Measurements from ENCODE around the gene ATP11B. TPM values are rescaled to one million over a fixed set of nuclear protein-coding genes. Genes with fewer than 3 reads are reported as not detected.

Gene ATP11B
- total and polyA plus RNA-seq, 9 of the 15 experiments (the other 6 are each of a cell fraction or from before 2014, with no cell fraction given), result 11.9 to 68.7 (median 41.8) TPM

DNA sequence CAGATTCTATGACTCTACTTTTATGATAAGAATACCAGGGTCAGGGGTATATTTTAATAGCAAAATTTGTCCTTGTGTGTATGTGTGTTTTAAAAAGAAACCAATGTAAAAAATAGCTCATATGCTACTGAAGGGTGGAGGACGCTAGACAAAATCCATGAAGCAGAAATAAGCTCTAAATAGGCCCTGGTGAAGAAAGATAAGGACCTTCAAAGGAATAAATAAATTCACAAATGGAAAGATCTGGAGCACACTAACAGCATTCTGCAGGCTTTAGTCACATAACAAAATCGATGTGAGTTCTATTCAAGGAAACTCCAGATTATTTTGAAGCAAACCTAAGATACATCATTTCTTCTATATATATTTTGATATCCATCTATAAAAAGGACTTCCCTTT, 27.2 kb upstream of the ATP11B start:
- in situ Hi-C loops (cut with MboI) (no loop called here), intact Hi-C loops (cut with micrococcal nuclease) (no loop called here)
- H3K27ac ChIP-seq (ENCODE audit: extremely low read depth, low read depth, low read length), result no peak overlapping the region
- FAIRE-seq (no peak), ATAC-seq (peak; percentile 72), DNase-seq (ENCODE audit: extremely low read depth in 1 of 4, low spot score in 3 of 4) (peak in 2 of 4 experiments; percentile 41 to 51)
- ChIA-PET POLR2A (interaction anchor here (1.1 to 1.9 kb wide), 5 partner anchors 11 to 43 kb away, joined by 3 to 7 read pairs (median 4); no protein-coding TSS in a partner anchor), CTCF (ENCODE audit: low intra/inter-chr PET ratio) (no interaction called here)
- no peak overlapping the region for H3K9ac ChIP-seq (ENCODE audit: insufficient read depth in 1 of 2, low read depth in 2 of 2, low read length in 2 of 2)
- H4K20me1 ChIP-seq (replicated peaks; ENCODE audit: control insufficient read depth, insufficient read depth, low read length), result no peaks in the 10 kb centered on the region
- H3K4me2 ChIP-seq (ENCODE audit: insufficient read depth, low read length), result peak overlapping the region; percentile 1; the same call in 1 of the 2 replicates
- peaks cover 8 to 11% of the 10 kb centered on the region in 2 experiments; a peak in 3 of 5 replicates for H3K4me1 ChIP-seq (replicated peaks in 1 of 2; ENCODE audit: control insufficient read depth in 2 of 2, insufficient read depth in 2 of 2, low read length in 2 of 2)
- H3K36me3 ChIP-seq (ENCODE audit: control insufficient read depth, insufficient read depth, low read length), result no peaks in the 10 kb centered on the region
- H3K9me3 ChIP-seq (replicated peaks; ENCODE audit: control insufficient read depth, insufficient read depth, low read depth, low read length), result no peaks in the 10 kb centered on the region
- H3K4me3 ChIP-seq, result no peak overlapping the region
- no peak overlapping the region for H2AFZ ChIP-seq (ENCODE audit: low read depth, low read length)
- no peaks in the 10 kb centered on the region for H3K9me1 ChIP-seq (ENCODE audit: control insufficient read depth, insufficient read depth, low read length)
- no peaks in the 10 kb centered on the region for H3K27me3 ChIP-seq (ENCODE audit: control insufficient read depth in 2 of 2, insufficient read depth in 2 of 2, low read length in 2 of 2)
- H3K79me2 ChIP-seq (ENCODE audit: control insufficient read depth, insufficient read depth, low read length), result no peaks in the 10 kb centered on the region
- BruUV-seq (replicated peaks), result no TSS peak
- WGBS (ENCODE audit: insufficient coverage, low coverage, missing lambda C conversion rate), result 0% methylated on average over 2 of the region's 2 CpGs
- TF ChIP-seq, protein P1, sequence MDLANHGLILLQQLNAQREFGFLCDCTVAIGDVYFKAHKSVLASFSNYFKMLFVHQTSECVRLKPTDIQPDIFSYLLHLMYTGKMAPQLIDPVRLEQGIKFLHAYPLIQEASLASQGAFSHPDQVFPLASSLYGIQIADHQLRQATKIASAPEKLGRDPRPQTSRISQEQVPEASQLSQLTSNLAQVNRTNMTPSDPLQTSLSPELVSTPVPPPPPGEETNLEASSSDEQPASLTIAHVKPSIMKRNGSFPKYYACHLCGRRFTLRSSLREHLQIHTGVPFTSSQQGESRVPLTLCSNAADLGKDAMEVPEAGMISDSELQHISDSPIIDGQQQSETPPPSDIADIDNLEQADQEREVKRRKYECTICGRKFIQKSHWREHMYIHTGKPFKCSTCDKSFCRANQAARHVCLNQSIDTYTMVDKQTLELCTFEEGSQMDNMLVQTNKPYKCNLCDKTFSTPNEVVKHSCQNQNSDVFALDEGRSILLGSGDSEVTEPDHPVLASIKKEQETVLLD (IDR thresholded peaks at IDR 0.05), result no peak
- TF ChIP-seq KLF1 (tag; IDR thresholded peaks at IDR 0.05) (no peak), ZNF707 (CRISPR knock-in tag; conservative IDR thresholded peaks at IDR 0.05) (no peak), PML (IDR thresholded peaks at IDR 0.05; ENCODE audit: low read length) (peak; percentile 36; the same call in 1 of the 2 replicates), MEIS2 (IDR thresholded peaks at IDR 0.05; ENCODE audit: partially characterized antibody) (peak; percentile 8), SMARCE1 (IDR thresholded peaks at IDR 0.05) (peak; percentile 48; the same call in 1 of the 2 replicates), PHB2 (IDR thresholded peaks at IDR 0.05; ENCODE audit: low read depth) (no peak), TAL1 (IDR thresholded peaks at IDR 0.05) (peak; percentile 69), CCNT2 (IDR thresholded peaks at IDR 0.05; ENCODE audit: borderline replicate concordance, extremely low read depth, insufficient read length, low read depth, low read length) (peak; percentile 37), CBX5 (IDR thresholded peaks at IDR 0.05; ENCODE audit: borderline replicate concordance, low read depth) (no peak), ADNP (tag; IDR thresholded peaks at IDR 0.05) (peak; percentile 6), CBFA2T2 (conservative IDR thresholded peaks at IDR 0.05) (peak; percentile 44), CBFA2T3 (IDR thresholded peaks at IDR 0.05) (peak; percentile 70), DPF2 (IDR thresholded peaks at IDR 0.05) (peak; percentile 65; the same call in 1 of the 2 replicates), ARID1B (IDR thresholded peaks at IDR 0.05) (peak; percentile 83), ZNF174 (CRISPR knock-in tag; IDR thresholded peaks at IDR 0.05) (no peak), TEAD4 (IDR thresholded peaks at IDR 0.05; ENCODE audit: low read length) (peak; percentile 79), TEAD4 (CRISPR knock-in tag; IDR thresholded peaks at IDR 0.05; ENCODE audit: borderline replicate concordance) (no peak), TCF3 (CRISPR knock-in tag; IDR thresholded peaks at IDR 0.05) (peak; percentile 76), MTA2 (IDR thresholded peaks at IDR 0.05; ENCODE audit: low read depth) (peak; percentile 46; the same call in 1 of the 2 replicates), TCF7 (IDR thresholded peaks at IDR 0.05; ENCODE audit: borderline replicate concordance) (peak; percentile 96), EP300 (IDR thresholded peaks at IDR 0.05; ENCODE audit: low read length) (peak; percentile 60), FOXK2 (conservative IDR thresholded peaks at IDR 0.05 in 1 of 2, IDR thresholded peaks at IDR 0.05 in 1 of 2; ENCODE audit: low read depth in 2 of 2) (no peak), NCOR1 (IDR thresholded peaks at IDR 0.05) (peak; percentile 52), SNIP1 (IDR thresholded peaks at IDR 0.05; ENCODE audit: low read depth) (no peak)
- TF ChIP-seq, protein P2, sequence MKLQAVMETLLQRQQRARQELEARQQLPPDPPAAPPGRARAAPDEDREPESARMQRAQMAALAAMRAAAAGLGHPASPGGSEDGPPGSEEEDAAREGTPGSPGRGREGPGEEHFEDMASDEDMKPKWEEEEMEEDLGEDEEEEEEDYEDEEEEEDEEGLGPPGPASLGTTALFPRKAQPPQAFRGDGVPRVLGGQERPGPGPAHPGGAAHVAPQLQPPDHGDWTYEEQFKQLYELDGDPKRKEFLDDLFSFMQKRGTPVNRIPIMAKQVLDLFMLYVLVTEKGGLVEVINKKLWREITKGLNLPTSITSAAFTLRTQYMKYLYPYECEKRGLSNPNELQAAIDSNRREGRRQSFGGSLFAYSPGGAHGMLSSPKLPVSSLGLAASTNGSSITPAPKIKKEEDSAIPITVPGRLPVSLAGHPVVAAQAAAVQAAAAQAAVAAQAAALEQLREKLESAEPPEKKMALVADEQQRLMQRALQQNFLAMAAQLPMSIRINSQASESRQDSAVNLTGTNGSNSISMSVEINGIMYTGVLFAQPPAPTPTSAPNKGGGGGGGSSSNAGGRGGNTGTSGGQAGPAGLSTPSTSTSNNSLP (IDR thresholded peaks at IDR 0.05; ENCODE audit: borderline replicate concordance, low read depth, low read length), result 0 out of 2 replicates have a peak, but pooled peaks have one; percentile 60
